Stimulated activated CD4-positive, alpha-beta T cell treated with anti-CD3 and anti-CD28 coated beads, TNF-alpha, amount 100 ng/mL, for 48 hours (primary cell): ENCODE results near the gene KISS1.

Source experiments
- DNase-seq, 3 donors: peaks; one replicate each; pipeline ENCODE4 v3.0.0-alpha.2; 2020; ENCODE audit warnings: low read depth in 3 of 3

Gene KISS1

DNA sequence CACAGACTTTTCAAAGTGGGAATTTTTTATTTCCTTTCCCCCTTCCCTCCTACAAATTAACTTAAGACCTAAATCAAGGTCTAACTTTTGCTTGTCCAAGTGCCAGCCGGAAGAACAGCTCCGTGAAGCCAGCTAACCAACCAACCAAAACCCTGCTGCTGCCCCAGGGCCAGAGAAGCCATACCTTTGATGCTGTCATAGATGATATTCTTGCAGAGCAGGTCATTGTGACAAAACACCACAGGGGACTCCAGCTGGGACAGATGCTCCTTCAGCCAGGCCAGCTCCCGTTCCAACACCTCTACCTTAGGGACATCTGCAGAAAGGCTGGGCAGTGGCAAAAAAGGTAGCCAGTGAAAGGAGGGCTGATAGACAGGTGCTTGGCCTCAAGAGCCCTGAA is 55.2 kb downstream of the KISS1 start:
- no peak for DNase-seq
